ENCODE data around the gene MOSPD3. TPM values are rescaled to one million over a fixed set of nuclear protein-coding genes. Genes with fewer than 3 reads are reported as not detected.

The MOSPD3 gene
- polyA plus RNA-seq, 1 donor from 2014 or later: 27.9 TPM

DNA sequence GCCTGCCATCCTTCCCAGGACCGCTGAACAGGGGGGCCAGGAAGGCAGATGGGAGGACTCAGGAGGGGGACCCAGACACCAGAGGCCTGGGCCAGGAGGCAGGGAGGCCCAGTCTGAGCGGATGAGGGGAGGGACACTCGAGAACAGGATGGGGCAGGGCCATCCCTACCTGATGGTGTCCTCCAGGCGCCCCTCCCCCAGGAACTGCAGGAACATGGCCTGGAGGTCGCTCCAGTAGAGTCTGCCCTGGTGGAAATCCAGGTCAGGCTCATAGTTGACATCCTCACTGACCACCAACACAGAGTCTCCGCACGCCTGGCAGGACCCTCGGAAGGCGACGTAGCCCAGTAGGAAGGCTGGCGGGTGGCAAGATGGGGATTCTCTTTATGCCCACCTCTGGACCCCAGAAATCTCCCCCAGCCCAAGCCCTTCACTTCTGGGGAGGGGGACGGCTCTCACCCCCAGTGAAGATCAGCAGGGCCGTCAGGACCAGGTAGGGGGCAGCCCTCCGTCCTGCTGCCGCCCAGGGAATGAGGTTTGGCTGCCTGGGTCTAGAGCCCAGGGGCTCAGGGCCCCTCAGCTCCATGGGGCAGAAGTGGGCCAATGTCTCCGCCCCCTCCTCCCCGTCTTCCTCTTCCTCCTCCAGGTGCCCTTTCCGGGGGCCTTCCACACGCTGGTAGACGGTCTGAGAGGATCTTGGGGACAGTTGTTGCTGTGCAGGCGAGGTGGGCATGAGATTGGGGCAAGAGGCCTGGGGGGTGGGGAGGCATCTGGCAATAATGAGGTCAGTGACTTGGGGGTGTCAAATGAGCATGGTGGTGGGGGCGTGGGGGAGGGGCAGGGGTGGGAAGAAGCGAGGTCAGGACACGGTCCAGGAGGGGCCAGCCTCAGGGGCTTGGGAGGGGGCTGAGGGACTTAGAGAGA is 28.4 kb downstream of the MOSPD3 start:
- Histone ChIP-seq H3K9ac (ENCODE audit: low read length) (no peak overlapping the region), H3K79me2 (replicated peaks; ENCODE audit: insufficient read depth, low read length) (no peaks in the 10 kb centered on the region), H2AFZ (ENCODE audit: low read depth, low read length) (no peak overlapping the region), H3K9me2 (ENCODE audit: insufficient read depth, low read length) (no peaks in the 10 kb centered on the region), H3F3A (ENCODE audit: insufficient read depth, low read length, poor library complexity, severe bottlenecking) (no peaks in the 10 kb centered on the region), H3K36me3 (ENCODE audit: insufficient read depth, low read length) (no peaks in the 10 kb centered on the region), H3K4me2 (ENCODE audit: low read length) (no peak overlapping the region), H3K27ac (ENCODE audit: low read length) (no peak overlapping the region), H3K27me3 (ENCODE audit: insufficient read depth, low read depth, low read length) (no peaks in the 10 kb centered on the region), H3K9me3 (ENCODE audit: low read length) (no peaks in the 10 kb centered on the region), H3K4me3 (ENCODE audit: low read length) (no peak overlapping the region), H4K20me1 (ENCODE audit: insufficient read depth) (no peaks in the 10 kb centered on the region)
- TF ChIP-seq MXI1 (conservative IDR thresholded peaks at IDR 0.05; ENCODE audit: poor library complexity, severe bottlenecking): no peak
- TF ChIP-seq SMC3 (conservative IDR thresholded peaks at IDR 0.05; ENCODE audit: poor library complexity): no peak
- no peak for TF ChIP-seq EP300 (conservative IDR thresholded peaks at IDR 0.05; ENCODE audit: poor library complexity, severe bottlenecking)
- TF ChIP-seq, protein P1, sequence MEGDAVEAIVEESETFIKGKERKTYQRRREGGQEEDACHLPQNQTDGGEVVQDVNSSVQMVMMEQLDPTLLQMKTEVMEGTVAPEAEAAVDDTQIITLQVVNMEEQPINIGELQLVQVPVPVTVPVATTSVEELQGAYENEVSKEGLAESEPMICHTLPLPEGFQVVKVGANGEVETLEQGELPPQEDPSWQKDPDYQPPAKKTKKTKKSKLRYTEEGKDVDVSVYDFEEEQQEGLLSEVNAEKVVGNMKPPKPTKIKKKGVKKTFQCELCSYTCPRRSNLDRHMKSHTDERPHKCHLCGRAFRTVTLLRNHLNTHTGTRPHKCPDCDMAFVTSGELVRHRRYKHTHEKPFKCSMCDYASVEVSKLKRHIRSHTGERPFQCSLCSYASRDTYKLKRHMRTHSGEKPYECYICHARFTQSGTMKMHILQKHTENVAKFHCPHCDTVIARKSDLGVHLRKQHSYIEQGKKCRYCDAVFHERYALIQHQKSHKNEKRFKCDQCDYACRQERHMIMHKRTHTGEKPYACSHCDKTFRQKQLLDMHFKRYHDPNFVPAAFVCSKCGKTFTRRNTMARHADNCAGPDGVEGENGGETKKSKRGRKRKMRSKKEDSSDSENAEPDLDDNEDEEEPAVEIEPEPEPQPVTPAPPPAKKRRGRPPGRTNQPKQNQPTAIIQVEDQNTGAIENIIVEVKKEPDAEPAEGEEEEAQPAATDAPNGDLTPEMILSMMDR (IDR thresholded peaks at IDR 0.05; ENCODE audit: poor library complexity, severe bottlenecking): no peak
- TF ChIP-seq, protein P2, sequence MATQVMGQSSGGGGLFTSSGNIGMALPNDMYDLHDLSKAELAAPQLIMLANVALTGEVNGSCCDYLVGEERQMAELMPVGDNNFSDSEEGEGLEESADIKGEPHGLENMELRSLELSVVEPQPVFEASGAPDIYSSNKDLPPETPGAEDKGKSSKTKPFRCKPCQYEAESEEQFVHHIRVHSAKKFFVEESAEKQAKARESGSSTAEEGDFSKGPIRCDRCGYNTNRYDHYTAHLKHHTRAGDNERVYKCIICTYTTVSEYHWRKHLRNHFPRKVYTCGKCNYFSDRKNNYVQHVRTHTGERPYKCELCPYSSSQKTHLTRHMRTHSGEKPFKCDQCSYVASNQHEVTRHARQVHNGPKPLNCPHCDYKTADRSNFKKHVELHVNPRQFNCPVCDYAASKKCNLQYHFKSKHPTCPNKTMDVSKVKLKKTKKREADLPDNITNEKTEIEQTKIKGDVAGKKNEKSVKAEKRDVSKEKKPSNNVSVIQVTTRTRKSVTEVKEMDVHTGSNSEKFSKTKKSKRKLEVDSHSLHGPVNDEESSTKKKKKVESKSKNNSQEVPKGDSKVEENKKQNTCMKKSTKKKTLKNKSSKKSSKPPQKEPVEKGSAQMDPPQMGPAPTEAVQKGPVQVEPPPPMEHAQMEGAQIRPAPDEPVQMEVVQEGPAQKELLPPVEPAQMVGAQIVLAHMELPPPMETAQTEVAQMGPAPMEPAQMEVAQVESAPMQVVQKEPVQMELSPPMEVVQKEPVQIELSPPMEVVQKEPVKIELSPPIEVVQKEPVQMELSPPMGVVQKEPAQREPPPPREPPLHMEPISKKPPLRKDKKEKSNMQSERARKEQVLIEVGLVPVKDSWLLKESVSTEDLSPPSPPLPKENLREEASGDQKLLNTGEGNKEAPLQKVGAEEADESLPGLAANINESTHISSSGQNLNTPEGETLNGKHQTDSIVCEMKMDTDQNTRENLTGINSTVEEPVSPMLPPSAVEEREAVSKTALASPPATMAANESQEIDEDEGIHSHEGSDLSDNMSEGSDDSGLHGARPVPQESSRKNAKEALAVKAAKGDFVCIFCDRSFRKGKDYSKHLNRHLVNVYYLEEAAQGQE (IDR thresholded peaks at IDR 0.05; ENCODE audit: borderline replicate concordance): no peak
- TF ChIP-seq RAD21 (conservative IDR thresholded peaks at IDR 0.05): no peak
- no peak for TF ChIP-seq EZH2 (IDR thresholded peaks at IDR 0.05; ENCODE audit: borderline replicate concordance, insufficient read depth, low read length, poor library complexity, severe bottlenecking)
- no peak for TF ChIP-seq TAF1 (IDR thresholded peaks at IDR 0.05; ENCODE audit: low read depth)
- TF ChIP-seq POLR2AphosphoS5 (IDR thresholded peaks at IDR 0.05): no peak

DNA sequence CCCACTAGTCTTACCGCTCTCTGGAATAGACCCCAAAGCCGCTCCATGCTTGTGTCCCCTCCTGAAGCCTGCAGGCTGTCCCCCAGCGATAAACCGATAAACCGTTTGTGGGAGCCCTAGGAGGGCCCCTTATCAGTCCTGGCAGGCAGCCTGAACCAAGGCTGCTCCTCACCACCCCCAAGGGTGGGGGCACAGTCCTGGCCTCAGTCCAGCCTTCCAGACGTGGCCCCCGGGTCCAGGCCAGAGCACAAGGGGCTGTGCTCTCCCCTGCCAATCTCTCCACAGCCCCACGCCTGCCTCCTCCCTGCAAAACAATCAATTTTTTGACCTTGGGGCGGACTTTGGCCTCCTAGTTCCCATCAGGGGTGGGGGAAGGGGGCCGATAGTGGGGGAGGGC is 29.1 kb downstream of the MOSPD3 start, which contains the start of gene TFR2:
Gene TFR2 (minus strand): TSS at position 90 of the 397 bp plus-strand sequence. CDS start 43 bp downstream, at position 47.
- Histone ChIP-seq H3K9me2 (ENCODE audit: insufficient read depth, low read length) (no peaks in the 10 kb centered on the region), H2AFZ (ENCODE audit: low read depth, low read length) (no peak within 1 kb of the TSS), H3K4me3 (ENCODE audit: low read length) (no peak within 1 kb of the TSS), H3K27me3 (ENCODE audit: insufficient read depth, low read depth, low read length) (no peaks in the 10 kb centered on the region), H3K9me3 (ENCODE audit: low read length) (no peaks in the 10 kb centered on the region), H3K79me2 (replicated peaks; ENCODE audit: insufficient read depth, low read length) (no peaks in the 10 kb centered on the region), H3K27ac (ENCODE audit: low read length) (no peak within 1 kb of the TSS), H3K4me2 (ENCODE audit: low read length) (no peak within 1 kb of the TSS), H3K36me3 (ENCODE audit: insufficient read depth, low read length) (no peaks in the 10 kb centered on the region), H4K20me1 (ENCODE audit: insufficient read depth) (no peaks in the 10 kb centered on the region), H3F3A (ENCODE audit: insufficient read depth, low read length, poor library complexity, severe bottlenecking) (no peaks in the 10 kb centered on the region), H3K9ac (ENCODE audit: low read length) (no peak within 1 kb of the TSS)
- TF ChIP-seq, protein P2 (IDR thresholded peaks at IDR 0.05; ENCODE audit: borderline replicate concordance): no peak
- no peak for TF ChIP-seq RAD21 (conservative IDR thresholded peaks at IDR 0.05)
- TF ChIP-seq TAF1 (IDR thresholded peaks at IDR 0.05; ENCODE audit: low read depth): no peak
- no peak for TF ChIP-seq EZH2 (IDR thresholded peaks at IDR 0.05; ENCODE audit: borderline replicate concordance, insufficient read depth, low read length, poor library complexity, severe bottlenecking)
- no peak for TF ChIP-seq POLR2AphosphoS5 (IDR thresholded peaks at IDR 0.05)
- no peak for TF ChIP-seq MXI1 (conservative IDR thresholded peaks at IDR 0.05; ENCODE audit: poor library complexity, severe bottlenecking)
- TF ChIP-seq SMC3 (conservative IDR thresholded peaks at IDR 0.05; ENCODE audit: poor library complexity): no peak
- TF ChIP-seq, protein P1 (IDR thresholded peaks at IDR 0.05; ENCODE audit: poor library complexity, severe bottlenecking): no peak
- TF ChIP-seq EP300 (conservative IDR thresholded peaks at IDR 0.05; ENCODE audit: poor library complexity, severe bottlenecking): no peak
